HK-2 (cell line): ENCODE data around the gene OSBP.

Source experiments
- DNase-seq: peaks from one replicate; pipeline ENCODE4 v3.0.0-alpha.2; 2018; ENCODE audit not compliant: unreplicated experiment

Gene OSBP

GRCh38 chr11:59602432-59602831 lies 13.1 kb downstream of the OSBP start:
- DNase-seq = no peak

GRCh38 chr11:59601788-59602187 lies 13.8 kb downstream of the OSBP start:
- DNase-seq = no peak

GRCh38 chr11:59600636-59601035 lies 14.9 kb downstream of the OSBP start:
- DNase-seq = no peak

- no peak for DNase-seq
Observed at GRCh38 chr11:59600234-59600633, 15.3 kb downstream of the OSBP start.

DNA sequence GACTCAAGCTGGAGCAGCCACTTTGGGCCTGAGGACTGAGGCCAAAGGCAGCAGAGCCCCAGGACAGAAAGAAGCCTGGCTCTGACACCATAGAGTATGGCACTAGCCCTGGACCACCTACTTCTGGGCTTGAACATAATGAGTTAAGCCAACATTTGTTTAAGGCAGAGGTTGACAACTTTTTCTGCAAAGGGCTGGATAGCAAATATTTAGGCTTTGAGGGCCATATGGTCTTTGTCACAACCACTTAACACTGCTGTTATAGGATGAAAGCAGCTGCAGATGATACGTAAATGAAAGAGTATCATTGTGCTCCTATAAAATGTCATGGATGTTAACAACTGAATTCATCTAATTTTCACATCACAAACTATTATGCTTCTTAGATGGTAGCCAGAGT lies 16.6 kb downstream of the OSBP start:
- DNase-seq = no peak

GRCh38 chr11:59584294-59584693 lies 31.3 kb downstream of the OSBP start:
- DNase-seq = no peak

GRCh38 chr11:59582006-59582405 lies 33.6 kb downstream of the OSBP start:
- no peak for DNase-seq

DNA sequence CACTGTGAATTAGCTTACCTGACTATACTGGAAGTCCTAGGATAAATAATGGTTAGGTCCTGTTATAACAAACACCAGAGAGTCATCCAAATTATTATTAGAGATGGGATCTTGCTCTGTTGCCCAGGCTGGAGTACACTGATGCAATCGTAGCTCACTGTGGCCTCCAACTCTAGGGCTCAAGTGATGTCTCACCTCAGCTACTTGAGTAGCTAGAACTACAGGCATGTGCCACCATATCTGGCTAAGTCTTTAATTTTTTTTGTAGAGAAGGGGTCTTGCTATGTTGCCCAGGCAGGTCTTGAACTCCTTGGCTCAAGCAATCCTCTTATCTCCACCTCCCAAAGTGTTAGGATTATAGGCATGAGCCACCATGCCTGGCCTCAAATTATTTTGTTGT lies 37.2 kb downstream of the OSBP start:
- DNase-seq = no peak

DNA sequence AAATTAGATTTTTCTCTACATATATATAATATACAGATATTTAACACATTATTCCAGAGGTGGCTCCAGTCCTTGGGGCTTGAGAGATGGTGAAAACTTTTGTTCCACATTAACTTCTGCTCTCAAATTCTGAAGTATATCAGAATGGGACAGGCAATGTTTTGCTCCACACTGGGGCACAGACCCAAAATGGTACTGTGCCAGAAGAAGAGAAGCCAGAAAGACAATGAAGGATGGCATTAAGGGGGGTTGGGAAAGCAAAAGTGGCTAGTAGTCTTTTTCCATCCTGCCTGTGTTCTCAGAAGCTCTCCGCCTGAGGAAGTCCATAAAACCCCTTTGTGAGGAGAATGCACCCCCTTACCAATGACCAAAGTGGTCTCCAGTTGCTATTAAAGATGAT lies 40.1 kb downstream of the OSBP start:
- DNase-seq = no peak

- DNase-seq = no peak
Observed at GRCh38 chr11:59574932-59575502, 40.6 kb downstream of the OSBP start.

DNA sequence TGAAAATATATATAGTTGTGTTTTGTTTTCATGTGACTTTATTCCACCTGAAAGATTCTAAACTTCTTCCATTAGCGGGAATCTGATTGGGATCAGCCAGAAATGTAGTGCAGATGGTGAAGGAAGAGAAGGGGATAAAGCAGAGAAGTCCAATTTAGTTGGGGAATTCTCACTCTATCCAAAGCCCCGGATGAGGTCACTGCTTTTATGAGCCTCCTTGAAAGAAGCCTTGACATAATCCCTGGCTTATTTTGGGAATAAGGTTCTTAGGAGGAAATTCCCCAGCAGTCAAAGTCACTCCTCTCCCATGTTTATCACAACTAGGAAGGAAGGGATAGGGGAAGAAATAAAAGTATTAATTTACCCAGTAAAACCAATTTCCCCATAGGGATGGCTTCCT lies 41.1 kb downstream of the OSBP start:
- DNase-seq = no peak

GRCh38 chr11:59573216-59573615 lies 42.4 kb downstream of the OSBP start:
- no peak for DNase-seq

DNA sequence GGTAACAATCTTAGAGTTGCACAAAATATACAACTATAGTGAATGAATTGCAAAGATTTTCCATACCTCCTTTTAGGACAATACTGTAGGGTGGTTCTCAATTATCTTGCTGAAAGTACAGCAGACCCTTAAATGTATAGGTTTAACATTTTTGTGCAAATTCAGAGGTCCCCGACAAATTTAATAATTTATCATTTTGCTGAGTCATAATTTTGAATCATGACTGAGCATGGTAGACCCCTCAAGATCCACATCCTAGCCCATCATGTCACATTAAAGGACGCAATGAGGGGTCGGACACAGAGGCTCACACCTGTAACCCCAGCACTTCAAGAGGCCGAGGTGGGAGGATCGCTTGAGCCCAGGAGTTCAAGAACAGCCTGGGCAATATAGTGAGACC lies 43.5 kb downstream of the OSBP start:
- no peak for DNase-seq

DNA sequence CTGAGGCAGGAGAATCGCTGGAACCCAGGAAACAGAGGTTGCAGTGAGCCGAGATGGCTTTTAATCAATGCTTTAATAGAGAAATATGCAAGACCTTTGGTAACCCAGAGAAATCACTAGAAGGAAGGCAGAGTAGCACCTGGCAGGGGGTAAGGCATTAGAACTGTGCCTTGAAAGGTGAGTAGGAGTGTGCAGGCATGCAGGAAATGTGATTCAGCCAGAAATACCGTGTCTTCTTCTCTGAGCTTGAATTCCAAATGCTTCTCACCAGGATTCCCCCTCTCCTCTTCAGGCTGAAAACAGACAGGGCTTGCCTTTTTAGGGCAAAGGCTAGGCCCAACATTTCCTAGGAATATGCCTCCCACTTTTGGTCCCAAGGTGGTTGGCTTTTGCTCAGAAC lies 53.3 kb downstream of the OSBP start:
- DNase-seq = no peak

DNA sequence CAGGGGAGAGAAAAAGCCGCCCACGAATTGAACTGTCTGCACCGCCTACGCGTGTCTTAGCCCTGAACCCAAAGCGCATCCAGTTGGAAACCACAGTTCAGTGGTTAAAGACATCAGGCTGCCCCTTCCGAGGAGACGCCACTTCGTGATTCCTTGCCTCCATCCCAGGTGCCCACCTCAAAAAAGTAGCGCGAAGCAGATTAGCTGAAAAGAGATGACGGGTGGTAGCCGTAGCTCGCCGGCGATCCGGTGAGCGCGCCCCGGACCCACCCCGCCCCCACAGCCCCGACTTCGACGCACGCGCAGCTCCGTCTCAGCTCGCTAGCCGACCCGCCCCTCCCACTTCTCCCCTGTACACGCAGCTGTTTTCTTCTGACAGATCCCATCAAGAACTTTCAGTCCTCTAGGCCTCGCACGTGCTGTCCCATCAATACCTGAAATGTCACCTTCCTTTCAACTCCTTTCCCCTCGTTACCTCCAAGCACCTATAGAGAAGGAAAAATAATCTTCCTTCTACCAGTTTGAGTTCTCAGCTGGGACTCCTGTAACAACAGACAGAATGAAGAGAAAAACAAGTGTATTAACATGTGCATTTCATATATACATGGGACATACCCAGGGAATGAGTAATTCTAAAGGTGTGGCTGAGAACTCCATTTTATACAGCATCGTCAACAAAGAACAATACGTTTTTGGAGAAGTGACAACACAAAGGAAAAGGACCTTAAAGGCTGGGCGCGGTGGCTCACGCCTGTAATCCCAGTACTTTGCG lies 54.7 kb downstream of the OSBP start:
- peak; percentile 70 for DNase-seq

GRCh38 chr11:59560290-59560701 lies 55.3 kb downstream of the OSBP start:
- DNase-seq = peak; percentile 76

DNA sequence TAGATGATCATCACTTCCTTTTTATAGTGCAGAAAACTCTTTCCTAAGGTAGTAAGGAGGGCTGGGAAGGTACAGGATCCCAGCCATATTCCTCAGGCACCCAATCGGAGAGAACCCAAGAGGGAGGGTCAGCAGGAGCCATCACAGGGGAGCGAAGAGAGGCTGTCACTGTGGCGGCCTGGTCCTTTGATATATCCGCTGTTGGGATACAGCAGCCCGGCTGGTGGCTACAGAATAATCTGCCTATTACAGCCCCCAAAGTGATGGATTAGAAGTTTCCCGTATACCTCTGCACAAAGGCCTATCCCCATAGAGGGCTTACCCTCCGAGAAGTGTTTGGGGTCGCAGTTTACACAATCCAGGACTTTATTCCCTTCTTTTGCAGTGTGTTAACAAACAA lies 55.7 kb downstream of the OSBP start:
- no peak for DNase-seq

GRCh38 chr11:59558270-59558643 lies 57.3 kb downstream of the OSBP start:
- no peak for DNase-seq

GRCh38 chr11:59556917-59557348 lies 58.6 kb downstream of the OSBP start:
- peak; percentile 22 for DNase-seq

- peak; percentile 81 for DNase-seq
Observed at GRCh38 chr11:59556115-59556916, 59.3 kb downstream of the OSBP start.

- peak; percentile 20 for DNase-seq
Observed at GRCh38 chr11:59555601-59556114, 59.9 kb downstream of the OSBP start.

DNA sequence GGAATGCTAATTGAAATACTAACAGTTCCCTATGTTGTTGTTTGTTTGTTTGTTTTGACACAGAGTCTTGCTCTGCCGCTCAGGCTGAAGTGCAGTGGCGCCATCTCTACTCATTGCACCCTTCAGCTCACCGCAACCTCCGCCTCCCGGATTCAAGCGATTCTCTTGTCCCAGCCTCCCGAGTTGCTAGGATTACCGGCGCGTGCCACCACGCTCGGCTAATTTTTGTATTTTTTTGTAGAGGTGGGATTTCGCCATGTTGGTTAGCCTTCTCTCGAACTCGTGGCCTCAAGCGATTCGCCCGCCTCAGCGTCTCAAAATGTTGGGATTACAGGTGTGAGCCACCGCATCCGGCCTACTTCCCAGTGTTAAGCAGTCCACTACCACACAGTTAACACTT lies 62.3 kb downstream of the OSBP start:
- DNase-seq = no peak

GRCh38 chr11:59552844-59553243 lies 62.7 kb downstream of the OSBP start:
- DNase-seq = no peak
